Vagina (tissue), 2 donors: ENCODE results near the gene AGR2.

Source experiments
- CTCF ChIP-seq, 3 experiments: fragments of 450-650 bp in 2 of 3; fragments of 200-600 bp in 1 of 3; sonication (generic) in 1 of 3; IDR thresholded peaks; one replicate each; pipeline ENCODE4 v1.5.1; 2017 to 2019; ENCODE audit warnings: antibody characterized with exemption in 3 of 3, mild to moderate bottlenecking in 2 of 3, moderate library complexity in 2 of 3
- POLR2A ChIP-seq, 2 donors: fragments of 450-650 bp; IDR thresholded peaks; one replicate each; pipeline ENCODE4 v1.6.1; 2017; ENCODE audit warnings: antibody characterized with exemption in 2 of 2, mild to moderate bottlenecking in 2 of 2, moderate library complexity in 2 of 2
- POLR2AphosphoS5 ChIP-seq, 2 donors: sonication (generic); formaldehyde crosslinking; IDR thresholded peaks; one replicate each; pipeline ENCODE4 v1.9.0; 2017; ENCODE audit warnings: antibody characterized with exemption in 2 of 2, mild to moderate bottlenecking in 2 of 2, low read depth in 1 of 2; ENCODE audit not compliant: insufficient read depth in 1 of 2

DNA sequence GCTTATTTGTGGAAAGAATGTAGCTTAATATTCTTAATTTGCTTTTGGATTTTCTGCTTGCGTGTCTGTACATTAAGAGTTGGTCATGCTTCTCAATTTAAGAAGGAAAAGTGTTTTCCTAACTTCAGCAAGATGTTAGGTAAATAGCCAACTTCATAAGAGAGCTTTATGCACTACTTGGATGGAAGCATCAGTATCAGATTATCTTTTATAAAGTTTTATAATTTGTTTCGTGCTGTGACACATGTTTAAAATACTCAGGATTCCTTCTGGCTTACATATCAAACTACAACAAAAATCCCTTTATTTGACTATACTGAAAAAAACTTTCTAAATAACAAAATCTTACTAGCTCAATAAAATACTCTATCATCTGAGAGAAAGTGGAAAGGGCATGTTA lies 34.8 kb upstream of the AGR2 start:
- no peak for TF ChIP-seq CTCF (IDR thresholded peaks at IDR 0.05)
- no peak for TF ChIP-seq POLR2A (IDR thresholded peaks at IDR 0.05)
- no peak for TF ChIP-seq POLR2AphosphoS5 (IDR thresholded peaks at IDR 0.05; ENCODE audit: insufficient read depth in 1 of 2, low read depth in 1 of 2)
